HepG2 (cell line): ENCODE measurements around the gene SLCO2B1. TPM values are rescaled to one million over a fixed set of nuclear protein-coding genes. Genes with fewer than 3 reads are reported as not detected.
A peak's percentile ranks its signal among the peaks of the same experiment; 100 is the strongest.

Experiments used
- AKAP8 ChIP-seq: sonication (generic); formaldehyde crosslinking; IDR thresholded peaks from 2 replicates; pipeline ENCODE4 v1.5.1; 2020; ENCODE audit warnings: mild to moderate bottlenecking, missing genetic modification reagents
- FOXP1 ChIP-seq, 2 experiments: fragments of 450-650 bp in 1 of 2; IDR thresholded peaks; 2 replicates each; pipeline ENCODE4 v1.6.1; 2017 to 2018; ENCODE audit warnings: antibody characterized with exemption in 1 of 2
- HOXA9 ChIP-seq: sonication (generic); formaldehyde crosslinking; IDR thresholded peaks from 2 replicates; pipeline ENCODE4 v1.8.1; 2022; ENCODE audit warnings: missing genetic modification reagents, mild to moderate bottlenecking, moderate library complexity, borderline replicate concordance
- KDM5A ChIP-seq: fragments of 200-600 bp; sonication (generic); IDR thresholded peaks from 2 replicates; pipeline ENCODE4 v1.7.0; 2018; ENCODE audit warnings: antibody characterized with exemption, mild to moderate bottlenecking, low read length, borderline replicate concordance
- KLF15 ChIP-seq: sonication (generic); formaldehyde crosslinking; IDR thresholded peaks from 2 replicates; pipeline ENCODE4 v1.8.1; 2023; ENCODE audit warnings: borderline replicate concordance, mild to moderate bottlenecking, inconsistent platforms, missing genetic modification reagents, mixed read lengths
- MAFG ChIP-seq: sonication (generic); formaldehyde crosslinking; IDR thresholded peaks from 2 replicates; pipeline ENCODE4 v1.5.1; 2020; ENCODE audit warnings: mild to moderate bottlenecking, missing genetic modification reagents
- MAFK ChIP-seq, 2 experiments: IDR thresholded peaks in 1 of 2; conservative IDR thresholded peaks in 1 of 2; 2 replicates each; pipeline ENCODE4 v1.6.1; 2011; ENCODE audit warnings: improper control_type of control experiment in 2 of 2, low read length in 2 of 2
- RARA ChIP-seq: IDR thresholded peaks from 2 replicates; pipeline ENCODE4 v1.6.1; 2016; ENCODE audit warnings: missing genetic modification reagents, missing compliant biosample characterization
- SNAPC2 ChIP-seq: sonication (generic); formaldehyde crosslinking; IDR thresholded peaks from 2 replicates; pipeline ENCODE4 v1.8.1; 2022; ENCODE audit warnings: mild to moderate bottlenecking, missing genetic modification reagents
- SRSF4 ChIP-seq: fragments of 200-400 bp; formaldehyde crosslinking; IDR thresholded peaks from one replicate; pipeline ENCODE4 v1.6.1; 2018; ENCODE audit warnings: mild to moderate bottlenecking, low read depth, low read length, moderate library complexity; ENCODE audit not compliant: poor library complexity, severe bottlenecking
- TBX2 ChIP-seq: sonication (generic); formaldehyde crosslinking; IDR thresholded peaks from 2 replicates; pipeline ENCODE4 v1.5.0; 2020; ENCODE audit warnings: missing genetic modification reagents, mild to moderate bottlenecking, borderline replicate concordance
- TCF7L2 ChIP-seq: IDR thresholded peaks from 2 replicates; pipeline ENCODE4 v1.6.1; 2011; ENCODE audit warnings: mild to moderate bottlenecking, low read depth, low read length, moderate library complexity
- THYN1 ChIP-seq: sonication (generic); formaldehyde crosslinking; IDR thresholded peaks from 2 replicates; pipeline ENCODE4 v1.8.1; 2023; ENCODE audit warnings: low read depth, mild to moderate bottlenecking, moderate library complexity, missing genetic modification reagents, borderline replicate concordance
- TOPORS ChIP-seq: sonication (generic); formaldehyde crosslinking; IDR thresholded peaks from 2 replicates; pipeline ENCODE4 v1.8.0; 2023; ENCODE audit warnings: mild to moderate bottlenecking, missing genetic modification reagents
- ZNF20 ChIP-seq: sonication (generic); formaldehyde crosslinking; IDR thresholded peaks from 2 replicates; pipeline ENCODE4 v1.4.0; 2020; ENCODE audit warnings: mild to moderate bottlenecking, moderate library complexity, missing genetic modification reagents
- ZNF282 ChIP-seq: fragments of 450-650 bp; IDR thresholded peaks from 2 replicates; pipeline ENCODE4 v1.6.1; 2018; ENCODE audit not compliant: partially characterized antibody
- ZNF333 ChIP-seq: sonication (generic); formaldehyde crosslinking; IDR thresholded peaks from 2 replicates; pipeline ENCODE4 v1.4.0; 2020; ENCODE audit warnings: mild to moderate bottlenecking, missing genetic modification reagents, borderline replicate concordance
- ZNF430 ChIP-seq: sonication (generic); formaldehyde crosslinking; IDR thresholded peaks from 2 replicates; pipeline ENCODE4 v1.9.0; 2021; ENCODE audit warnings: mild to moderate bottlenecking, missing genetic modification reagents
- ZNF44 ChIP-seq: sonication (generic); formaldehyde crosslinking; IDR thresholded peaks from 2 replicates; pipeline ENCODE4 v1.5.1; 2020; ENCODE audit warnings: mild to moderate bottlenecking, missing genetic modification reagents
- ZNF567 ChIP-seq: sonication (generic); formaldehyde crosslinking; IDR thresholded peaks from 2 replicates; pipeline ENCODE4 v1.8.1; 2023; ENCODE audit warnings: mild to moderate bottlenecking, missing genetic modification reagents, borderline replicate concordance
- ZNF577 ChIP-seq: sonication (generic); formaldehyde crosslinking; IDR thresholded peaks from 2 replicates; pipeline ENCODE4 v1.4.0; 2020; ENCODE audit warnings: mild to moderate bottlenecking, low read depth, missing genetic modification reagents, borderline replicate concordance
- ZNF788 ChIP-seq: sonication (generic); formaldehyde crosslinking; IDR thresholded peaks from 2 replicates; pipeline ENCODE4 v1.5.0; 2020; ENCODE audit warnings: mild to moderate bottlenecking, missing genetic modification reagents, borderline replicate concordance
- polyA plus RNA-seq, 8 experiments: library from polyadenylated mRNA; depleted of rRNA in 3 of 8; stranded (reverse) in 7 of 8; unstranded in 1 of 8; fragments of >200 nt; fragmentation: Illumina TruSeq in 4 of 8; extraction: Trizol in 4 of 8; gene quantifications; 2 replicates each; pipeline versions ENCODE4 v1.2.1 to v1.2.3, GENCODE V29; 2011 to 2016; ENCODE audit warnings: low read depth in 4 of 8, missing spikeins in 1 of 8, mixed read lengths in 1 of 8; ENCODE audit not compliant: insufficient read depth in 1 of 8
- total RNA-seq, 5 experiments: library from RNA; depleted of rRNA; stranded (reverse); fragments of >200 nt; fragmentation: Illumina TruSeq; extraction: Trizol; gene quantifications; 2 replicates each; pipeline ENCODE4 v1.2.3, GENCODE V29; 2016; ENCODE audit warnings: low read depth in 1 of 5
- TF ChIP-seq, protein P1 (sequence below): sonication (generic); formaldehyde crosslinking; IDR thresholded peaks from 2 replicates; pipeline ENCODE4 v1.8.1; 2023; ENCODE audit warnings: mild to moderate bottlenecking, inconsistent platforms, moderate library complexity, missing genetic modification reagents, borderline replicate concordance
- TF ChIP-seq, protein P2 (sequence below): IDR thresholded peaks from 2 replicates; pipeline ENCODE4 v1.6.1; 2016; ENCODE audit warnings: low read depth, borderline replicate concordance
- TF ChIP-seq, protein P3 (sequence below): sonication (generic); formaldehyde crosslinking; conservative IDR thresholded peaks from 2 replicates; pipeline ENCODE4 v1.8.0; 2022; ENCODE audit warnings: missing genetic modification reagents
- TF ChIP-seq, protein P4 (sequence below): sonication (generic); formaldehyde crosslinking; IDR thresholded peaks from 2 replicates; pipeline ENCODE4 v1.5.1; 2020; ENCODE audit warnings: missing genetic modification reagents, mild to moderate bottlenecking, borderline replicate concordance

Gene SLCO2B1
- total and polyA plus RNA-seq, 2 of the 13 experiments (the other 11 are each of a cell fraction or from before 2014, with no cell fraction given), result 15.3 to 19.8 TPM

DNA sequence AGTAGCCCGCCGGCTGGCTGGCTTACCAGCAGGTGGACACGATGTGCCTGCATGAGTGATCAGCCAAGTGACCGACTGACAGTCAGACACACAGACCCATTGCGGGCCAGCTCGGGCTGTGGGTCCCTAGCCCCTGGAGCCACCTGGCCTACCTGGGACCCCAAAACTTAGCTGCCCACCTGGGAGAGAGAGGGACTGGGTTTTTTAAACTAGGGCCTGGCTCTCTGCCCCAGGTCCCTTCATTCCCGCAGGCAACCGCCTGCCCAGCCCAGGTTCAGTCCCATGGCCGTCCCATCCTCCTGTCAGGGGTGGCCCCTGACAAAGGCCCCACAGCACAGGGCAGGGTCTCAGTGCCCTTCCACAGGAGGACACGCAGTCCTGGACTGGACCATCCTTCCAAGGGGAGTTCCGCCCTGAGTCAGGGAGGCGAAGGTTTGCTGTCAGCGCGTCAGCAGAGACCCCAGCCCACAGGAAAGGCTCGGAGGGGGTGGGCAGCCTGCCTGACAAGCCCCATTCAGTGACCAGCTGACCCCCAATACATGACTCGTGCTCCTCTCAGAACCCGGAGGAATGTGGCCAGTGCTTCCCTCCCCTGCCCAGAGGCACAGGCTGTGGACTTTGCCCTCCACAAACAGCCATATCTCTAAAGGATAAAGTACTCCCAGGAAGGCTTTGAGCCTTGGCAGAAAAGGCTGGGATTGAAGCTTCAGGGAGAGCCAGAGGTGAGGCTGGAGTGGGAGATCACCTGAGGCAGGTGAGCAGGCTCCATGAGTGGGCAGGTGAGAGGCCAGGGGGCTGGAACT lies 8.4 kb downstream of the SLCO2B1 start (continued):
- no peak for TF ChIP-seq TOPORS (CRISPR knock-in tag)
- TF ChIP-seq, protein P1, sequence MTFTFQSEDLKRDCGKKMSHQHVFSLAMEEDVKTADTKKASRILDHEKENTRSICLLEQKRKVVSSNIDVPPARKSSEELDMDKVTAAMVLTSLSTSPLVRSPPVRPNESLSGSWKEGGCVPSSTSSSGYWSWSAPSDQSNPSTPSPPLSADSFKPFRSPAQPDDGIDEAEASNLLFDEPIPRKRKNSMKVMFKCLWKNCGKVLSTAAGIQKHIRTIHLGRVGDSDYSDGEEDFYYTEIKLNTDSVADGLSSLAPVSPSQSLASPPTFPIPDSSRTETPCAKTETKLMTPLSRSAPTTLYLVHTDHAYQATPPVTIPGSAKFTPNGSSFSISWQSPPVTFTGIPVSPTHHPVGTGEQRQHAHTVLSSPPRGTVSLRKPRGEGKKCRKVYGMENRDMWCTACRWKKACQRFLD (CRISPR knock-in tag), result peak; percentile 27
- TF ChIP-seq ZNF20, result no peak
- TF ChIP-seq TBX2 (CRISPR knock-in tag), result peak; percentile 61
- TF ChIP-seq ZNF333 (CRISPR knock-in tag), result no peak
- no peak for TF ChIP-seq ZNF282
- TF ChIP-seq, protein P2, sequence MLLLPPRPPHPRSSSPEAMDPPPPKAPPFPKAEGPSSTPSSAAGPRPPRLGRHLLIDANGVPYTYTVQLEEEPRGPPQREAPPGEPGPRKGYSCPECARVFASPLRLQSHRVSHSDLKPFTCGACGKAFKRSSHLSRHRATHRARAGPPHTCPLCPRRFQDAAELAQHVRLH (CRISPR knock-in tag), result peak; percentile 31; the same call in 1 of the 2 replicates
- TF ChIP-seq FOXP1 (IDR thresholded peaks at IDR 0.05), result no peak
- peak; percentile 63 for TF ChIP-seq FOXP1 (CRISPR knock-in tag; IDR thresholded peaks at IDR 0.05)
- TF ChIP-seq HOXA9, result peak; percentile 63; the same call in 1 of the 2 replicates
- no peak for TF ChIP-seq ZNF577 (CRISPR knock-in tag)
- no peak for TF ChIP-seq TCF7L2
- TF ChIP-seq THYN1 (CRISPR knock-in tag), result no peak
- no peak for TF ChIP-seq MAFG
- no peak for TF ChIP-seq ZNF567 (CRISPR knock-in tag)
- no peak for TF ChIP-seq ZNF44 (CRISPR knock-in tag)
- no peak for TF ChIP-seq AKAP8 (CRISPR knock-in tag)
- TF ChIP-seq, protein P3, sequence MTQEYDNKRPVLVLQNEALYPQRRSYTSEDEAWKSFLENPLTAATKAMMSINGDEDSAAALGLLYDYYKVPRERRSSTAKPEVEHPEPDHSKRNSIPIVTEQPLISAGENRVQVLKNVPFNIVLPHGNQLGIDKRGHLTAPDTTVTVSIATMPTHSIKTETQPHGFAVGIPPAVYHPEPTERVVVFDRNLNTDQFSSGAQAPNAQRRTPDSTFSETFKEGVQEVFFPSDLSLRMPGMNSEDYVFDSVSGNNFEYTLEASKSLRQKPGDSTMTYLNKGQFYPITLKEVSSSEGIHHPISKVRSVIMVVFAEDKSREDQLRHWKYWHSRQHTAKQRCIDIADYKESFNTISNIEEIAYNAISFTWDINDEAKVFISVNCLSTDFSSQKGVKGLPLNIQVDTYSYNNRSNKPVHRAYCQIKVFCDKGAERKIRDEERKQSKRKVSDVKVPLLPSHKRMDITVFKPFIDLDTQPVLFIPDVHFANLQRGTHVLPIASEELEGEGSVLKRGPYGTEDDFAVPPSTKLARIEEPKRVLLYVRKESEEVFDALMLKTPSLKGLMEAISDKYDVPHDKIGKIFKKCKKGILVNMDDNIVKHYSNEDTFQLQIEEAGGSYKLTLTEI, result no peak
- TF ChIP-seq SRSF4, result no peak
- TF ChIP-seq SNAPC2, result no peak
- no peak for TF ChIP-seq KDM5A
- no peak for TF ChIP-seq KLF15 (CRISPR knock-in tag)
- no peak for TF ChIP-seq ZNF430 (CRISPR knock-in tag)
- TF ChIP-seq MAFK (conservative IDR thresholded peaks at IDR 0.05 in 1 of 2, IDR thresholded peaks at IDR 0.05 in 1 of 2; ENCODE audit: low read length in 2 of 2), result no peak
- TF ChIP-seq, protein P4, sequence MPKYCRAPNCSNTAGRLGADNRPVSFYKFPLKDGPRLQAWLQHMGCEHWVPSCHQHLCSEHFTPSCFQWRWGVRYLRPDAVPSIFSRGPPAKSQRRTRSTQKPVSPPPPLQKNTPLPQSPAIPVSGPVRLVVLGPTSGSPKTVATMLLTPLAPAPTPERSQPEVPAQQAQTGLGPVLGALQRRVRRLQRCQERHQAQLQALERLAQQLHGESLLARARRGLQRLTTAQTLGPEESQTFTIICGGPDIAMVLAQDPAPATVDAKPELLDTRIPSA (CRISPR knock-in tag), result no peak
- peak; percentile 50; the same call in 1 of the 2 replicates for TF ChIP-seq ZNF788
- TF ChIP-seq RARA (CRISPR knock-in tag), result peak; percentile 59
